GM19452 (cell line): ENCODE data around the gene SLC16A6.
A peak's percentile ranks its signal among the peaks of the same experiment; 100 is the strongest.
"Not testable (repeated sequence)": the region's sequence is repeated elsewhere in the genome, so short reads cannot be mapped to it uniquely, and the experiment has no call there.

Experiments used
- ATAC-seq: cut with Tn5 transposase; IDR thresholded peaks from one replicate; pipeline ENCODE4 v1.9.1; 2021; ENCODE audit not compliant: unreplicated experiment

Gene SLC16A6

DNA sequence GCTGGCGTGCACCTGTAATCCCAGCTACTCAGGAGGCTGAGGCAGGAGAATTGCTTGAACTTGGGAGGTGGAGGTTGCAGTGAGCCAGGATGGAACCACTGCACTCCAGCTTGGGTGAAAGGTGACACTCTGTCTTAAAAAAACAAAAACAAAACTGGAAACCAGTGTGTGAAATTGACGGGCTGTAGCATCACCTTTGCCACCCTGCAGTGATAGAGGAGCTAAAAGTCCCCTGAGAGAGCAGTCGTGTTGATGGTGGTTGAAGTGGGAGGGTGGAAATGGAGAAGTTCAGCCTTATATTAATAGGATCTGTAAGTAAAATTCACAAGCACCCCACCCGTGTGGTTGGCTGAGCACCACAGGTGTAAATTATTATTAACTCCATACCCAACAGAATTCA, 65.9 kb downstream of the SLC16A6 start:
- peak; percentile 56 for ATAC-seq

DNA sequence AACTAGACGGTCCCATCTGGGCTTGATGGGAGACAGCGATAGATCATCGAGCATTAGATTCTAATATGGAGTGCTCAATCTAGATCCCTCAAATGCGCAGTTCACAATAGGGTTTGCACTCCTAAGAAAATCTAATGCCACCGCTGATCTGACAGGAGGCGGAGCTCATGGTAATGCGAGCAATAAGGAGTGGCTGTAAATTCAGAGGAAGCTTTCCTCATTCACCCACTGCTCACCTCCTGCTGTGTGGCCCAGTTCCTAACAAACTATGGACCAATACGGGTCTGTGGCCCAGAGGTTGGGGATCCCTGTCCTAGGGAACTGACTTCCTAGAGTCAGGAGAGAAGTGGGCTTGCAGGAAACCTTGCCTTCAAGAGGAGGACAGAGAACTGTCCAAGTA, 68.3 kb downstream of the SLC16A6 start:
- ATAC-seq: no peak

DNA sequence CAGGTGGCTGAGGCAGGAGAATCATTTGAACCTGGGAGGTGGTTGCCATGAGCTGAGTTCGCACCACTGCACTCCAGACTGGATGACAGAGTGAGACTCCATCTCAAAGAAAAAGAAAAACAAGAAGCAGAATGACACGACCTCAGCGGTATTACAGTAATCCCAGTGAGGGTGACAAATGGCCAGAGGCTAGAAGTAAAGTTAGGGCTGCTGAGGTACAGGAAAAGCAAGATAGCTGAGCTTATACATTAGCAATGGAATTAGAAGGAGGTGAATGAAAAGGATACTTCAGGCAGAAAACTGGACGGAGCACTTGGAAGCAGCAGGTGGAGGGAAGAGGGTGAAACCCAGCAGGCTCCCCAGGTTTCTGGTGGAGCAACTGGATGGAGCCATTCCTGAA, 69.1 kb downstream of the SLC16A6 start:
- ATAC-seq: no peak

DNA sequence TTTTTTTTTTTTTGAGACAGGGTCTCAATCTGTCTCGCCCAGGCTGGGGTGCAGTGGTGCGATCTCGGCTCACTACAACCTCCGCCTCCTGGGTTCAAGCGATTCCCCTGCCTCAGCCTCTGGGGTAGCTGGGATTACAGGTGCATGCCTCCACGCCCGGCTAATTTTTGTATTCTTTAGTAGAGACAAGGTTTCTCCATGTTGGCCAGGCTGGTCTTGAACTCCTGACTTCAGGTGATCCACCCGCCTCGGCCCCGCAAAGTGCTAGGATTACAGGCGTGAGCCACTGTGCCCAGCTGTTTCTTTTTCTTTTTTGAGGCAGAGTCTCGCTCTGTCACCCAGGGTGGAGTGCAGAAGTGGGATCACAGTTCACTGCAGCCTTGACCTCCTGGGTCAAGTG, 70.1 kb downstream of the SLC16A6 start:
- not testable (repeated sequence) for ATAC-seq

DNA sequence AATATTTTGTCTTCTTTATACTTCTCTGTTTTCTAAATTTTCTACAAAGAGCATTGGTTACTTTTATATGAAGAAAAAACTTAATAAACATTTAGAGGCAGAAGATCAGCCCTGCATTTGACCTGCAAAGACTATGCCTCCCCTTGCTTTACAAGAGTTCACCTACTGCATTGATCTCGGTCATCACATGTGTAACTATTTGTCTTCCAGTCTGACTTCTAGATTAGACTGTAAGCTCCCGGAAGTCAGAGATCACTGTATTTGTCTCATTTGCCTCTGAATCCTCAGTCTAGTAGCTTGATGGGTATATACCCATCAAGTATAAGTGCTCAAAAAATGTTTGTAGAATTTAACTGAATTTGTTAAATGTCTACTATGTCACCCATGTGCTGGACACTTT, 70.7 kb downstream of the SLC16A6 start:
- ATAC-seq: not testable (repeated sequence)

DNA sequence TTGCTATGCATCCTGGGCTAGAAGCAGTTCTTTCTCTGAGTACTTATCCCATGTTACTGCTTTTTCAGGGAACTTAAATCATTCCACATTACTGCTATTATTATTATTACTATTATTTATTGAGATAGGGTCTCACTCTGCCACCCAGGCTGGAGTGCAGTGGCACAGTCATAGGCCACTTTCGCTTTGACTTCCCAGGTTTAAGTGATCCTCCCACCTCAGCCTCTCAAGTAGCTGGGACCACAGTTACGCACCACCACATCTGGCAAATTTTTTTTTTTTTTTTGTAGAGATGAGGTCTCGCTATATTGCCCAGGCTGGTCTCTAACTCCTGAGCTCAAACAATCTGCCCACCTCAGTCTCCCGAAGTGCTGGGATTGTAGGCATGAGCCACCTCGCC, 71.5 kb downstream of the SLC16A6 start:
- not testable (repeated sequence) for ATAC-seq
